Germinal center (tissue), 1 donor: ENCODE data around the gene SLC38A8.

Source experiments
- DNase-seq: peaks from one replicate; pipeline ENCODE4 v3.0.0; 2012; ENCODE audit warnings: mixed read lengths, low spot score

Gene SLC38A8

DNA sequence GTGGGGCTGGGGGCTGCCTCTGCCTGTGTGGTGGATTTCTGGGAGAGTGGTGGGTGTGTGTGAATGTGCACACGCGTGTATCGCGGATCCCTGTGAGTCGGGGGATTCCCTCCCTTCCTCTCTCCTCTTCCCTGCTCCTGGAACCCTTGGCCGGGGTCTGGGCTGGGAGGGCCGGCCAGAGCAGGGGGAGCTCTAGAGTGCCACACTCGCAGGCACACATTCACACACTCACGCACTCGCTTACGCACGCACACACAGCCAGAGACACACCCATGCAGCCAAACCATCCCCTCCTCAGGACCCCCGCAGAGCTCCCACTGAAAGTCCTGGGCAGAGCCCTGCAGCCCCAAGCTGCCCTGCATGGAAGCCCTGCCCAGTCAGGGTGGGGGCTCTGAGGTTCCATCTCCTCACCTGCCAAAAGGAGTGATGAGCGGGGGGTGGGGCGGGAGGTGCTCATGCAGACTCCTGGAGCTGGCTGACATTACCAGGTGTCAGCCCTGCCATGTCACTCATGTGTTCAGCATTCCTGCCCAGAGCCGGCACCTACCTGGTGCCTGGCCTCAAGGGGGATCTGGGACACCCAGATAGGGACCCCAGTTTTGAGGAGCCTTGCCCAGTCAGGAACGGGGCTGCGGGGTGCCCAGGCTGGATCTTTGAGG, 72.7 kb downstream of the SLC38A8 start:
- DNase-seq, result no peak

DNA sequence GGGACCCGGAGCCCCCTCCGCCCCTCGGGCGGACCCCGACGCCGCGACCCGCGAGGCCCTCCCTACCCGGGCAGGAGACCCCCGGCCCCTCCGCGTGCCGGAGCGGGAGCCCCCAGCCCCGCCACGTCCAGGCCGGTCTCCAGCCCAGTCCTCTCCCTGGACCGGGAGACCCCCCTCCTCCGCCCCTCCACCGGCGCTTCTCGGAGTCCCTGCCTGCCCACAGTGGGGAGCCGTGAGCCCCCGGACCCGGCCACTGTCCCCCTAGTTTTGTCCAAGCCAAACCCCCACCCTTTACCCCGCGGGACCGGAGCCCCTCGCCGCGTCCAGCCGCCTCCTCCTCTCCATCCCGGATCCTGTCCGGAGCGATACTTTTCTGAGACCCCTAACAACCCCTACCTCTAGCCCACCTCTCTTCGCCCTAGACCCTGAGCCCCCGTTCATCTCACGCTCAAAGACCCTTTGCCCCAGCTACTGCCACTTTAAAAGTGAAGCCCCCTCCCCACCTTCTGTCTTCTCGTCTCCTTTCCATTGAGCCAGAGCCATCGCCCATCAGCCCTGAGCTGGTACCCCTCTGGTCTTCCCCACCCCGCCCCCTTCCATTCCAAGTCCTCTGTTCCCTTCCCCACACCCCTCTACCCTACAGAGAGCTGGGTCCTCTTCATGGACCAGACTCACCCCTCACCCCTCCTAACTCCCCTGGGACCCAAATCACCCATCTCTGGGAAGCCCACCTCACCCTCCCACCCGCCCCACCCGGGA, 73.5 kb downstream of the SLC38A8 start:
- DNase-seq, result no peak

DNA sequence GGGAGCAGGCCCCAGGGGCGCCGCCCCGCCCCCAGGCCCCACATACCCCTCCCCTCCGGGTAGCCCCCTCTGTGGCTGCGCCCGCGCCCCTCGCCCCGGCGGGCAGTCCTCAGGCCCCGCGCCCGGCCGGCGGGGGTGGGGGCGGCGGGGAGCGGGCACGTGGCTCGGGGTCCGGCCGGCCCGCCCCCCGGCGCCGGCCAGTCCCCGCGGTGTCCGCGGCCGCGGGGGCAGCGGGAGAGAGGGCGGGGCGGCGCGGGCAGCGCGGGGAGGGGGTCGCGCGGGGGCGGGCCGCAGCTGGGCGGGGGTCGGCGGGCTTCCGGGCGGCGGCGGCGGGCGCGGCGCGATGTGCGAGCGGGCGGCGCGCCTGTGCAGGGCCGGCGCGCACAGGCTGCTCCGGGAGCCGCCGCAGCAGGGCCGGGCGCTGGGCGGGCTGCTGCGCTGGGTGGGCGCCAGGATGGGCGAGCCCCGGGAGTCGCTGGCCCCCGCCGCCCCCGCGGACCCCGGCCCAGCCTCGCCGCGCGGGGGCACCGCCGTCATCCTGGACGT, 74.2 kb downstream of the SLC38A8 start:
- DNase-seq, result no peak

DNA sequence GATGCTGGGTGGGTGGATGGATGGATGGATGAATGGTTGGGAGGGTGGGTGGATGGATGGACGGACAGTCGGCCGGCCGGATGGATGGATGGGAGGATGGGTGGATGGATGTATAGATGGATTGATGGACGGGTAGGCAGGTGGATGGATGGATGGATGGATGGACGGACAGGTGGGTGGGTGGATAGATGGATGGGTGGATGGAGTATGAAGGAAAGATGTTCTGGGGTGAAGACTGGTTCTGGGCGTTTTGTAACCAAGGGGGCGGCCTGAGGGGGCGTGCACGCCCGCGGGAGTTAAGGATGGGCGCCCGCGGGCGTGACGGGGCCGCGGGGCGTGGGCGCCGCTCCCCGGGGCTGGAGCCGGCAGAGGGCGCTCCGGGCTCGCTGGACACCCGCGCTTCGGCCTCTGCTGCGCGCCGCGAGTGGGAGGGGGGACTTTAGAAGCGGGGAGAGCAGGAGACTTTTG, 74.7 kb downstream of the SLC38A8 start, which contains the start of gene NECAB2:
Gene NECAB2 (plus strand): TSS at position 407 of the 468 bp plus-strand sequence. CDS start 405 bp downstream, outside the sequence.
- peak; percentile 59 for DNase-seq

DNA sequence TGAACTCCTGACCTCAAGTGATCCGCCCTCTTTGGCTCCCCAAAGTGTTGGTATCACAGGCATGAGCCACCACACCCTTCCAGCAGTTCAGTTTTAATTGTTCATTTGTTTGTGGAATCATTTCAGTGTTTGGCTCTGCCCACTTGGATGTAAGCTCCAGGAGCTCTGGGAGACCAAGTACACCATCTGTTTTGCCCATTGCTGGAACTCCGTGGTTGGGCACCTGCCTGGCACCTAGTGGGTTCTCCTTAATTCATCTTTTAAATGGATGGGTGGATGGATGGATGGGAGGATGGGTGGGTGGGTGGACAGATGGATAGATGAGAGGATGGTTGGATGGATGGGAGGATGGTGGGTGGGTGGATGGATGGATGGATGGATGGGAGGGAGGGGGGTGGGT, 75.5 kb downstream of the SLC38A8 start:
- DNase-seq, result no peak

DNA sequence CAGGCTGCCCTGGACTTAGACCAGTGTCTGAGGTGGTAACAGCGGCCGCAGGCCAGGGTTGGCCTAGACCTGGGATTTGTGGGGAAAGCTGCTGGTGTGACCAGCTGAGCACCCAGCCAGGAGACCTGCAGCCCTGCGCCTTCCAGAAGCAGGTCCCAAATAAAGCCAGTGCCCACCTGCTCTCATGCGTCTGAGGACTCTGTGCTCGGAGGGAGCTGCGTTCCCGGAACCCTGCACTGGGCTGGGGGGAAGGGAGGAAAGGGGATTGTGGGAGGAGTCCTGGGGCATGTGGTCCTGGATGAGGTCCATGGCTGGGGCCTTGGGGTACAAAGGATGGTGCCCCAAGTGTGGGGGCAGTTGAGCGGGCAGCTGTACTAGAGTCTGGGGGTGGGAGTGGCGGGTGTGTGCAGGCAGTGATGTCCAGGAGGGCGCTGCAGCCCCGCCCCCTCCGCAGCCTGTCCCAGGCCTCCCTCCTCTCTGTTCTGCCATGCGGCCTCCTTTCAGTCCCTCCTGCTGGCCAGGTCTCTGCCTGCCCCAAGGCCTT, 76.4 kb downstream of the SLC38A8 start:
- DNase-seq, result no peak

DNA sequence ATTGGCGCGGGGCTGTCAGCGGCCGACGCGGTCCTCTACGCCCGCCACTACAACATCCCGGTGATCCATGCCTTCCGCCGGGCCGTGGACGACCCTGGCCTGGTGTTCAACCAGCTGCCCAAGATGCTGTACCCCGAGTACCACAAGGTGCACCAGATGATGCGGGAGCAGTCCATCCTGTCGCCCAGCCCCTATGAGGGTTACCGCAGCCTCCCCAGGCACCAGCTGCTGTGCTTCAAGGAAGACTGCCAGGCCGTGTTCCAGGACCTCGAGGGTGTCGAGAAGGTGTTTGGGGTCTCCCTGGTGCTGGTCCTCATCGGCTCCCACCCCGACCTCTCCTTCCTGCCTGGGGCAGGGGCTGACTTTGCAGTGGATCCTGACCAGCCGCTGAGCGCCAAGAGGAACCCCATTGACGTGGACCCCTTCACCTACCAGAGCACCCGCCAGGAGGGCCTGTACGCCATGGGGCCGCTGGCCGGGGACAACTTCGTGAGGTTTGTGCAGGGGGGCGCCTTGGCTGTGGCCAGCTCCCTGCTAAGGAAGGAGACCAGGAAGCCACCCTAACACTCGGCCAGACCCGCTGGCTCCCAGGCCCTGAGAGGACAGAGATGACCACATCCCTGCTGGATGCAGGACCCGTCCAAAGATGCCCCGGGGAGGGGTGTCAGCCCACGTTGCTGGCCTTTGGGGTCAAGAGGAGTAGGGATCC, 77.0 kb downstream of the SLC38A8 start:
- DNase-seq, result no peak

DNA sequence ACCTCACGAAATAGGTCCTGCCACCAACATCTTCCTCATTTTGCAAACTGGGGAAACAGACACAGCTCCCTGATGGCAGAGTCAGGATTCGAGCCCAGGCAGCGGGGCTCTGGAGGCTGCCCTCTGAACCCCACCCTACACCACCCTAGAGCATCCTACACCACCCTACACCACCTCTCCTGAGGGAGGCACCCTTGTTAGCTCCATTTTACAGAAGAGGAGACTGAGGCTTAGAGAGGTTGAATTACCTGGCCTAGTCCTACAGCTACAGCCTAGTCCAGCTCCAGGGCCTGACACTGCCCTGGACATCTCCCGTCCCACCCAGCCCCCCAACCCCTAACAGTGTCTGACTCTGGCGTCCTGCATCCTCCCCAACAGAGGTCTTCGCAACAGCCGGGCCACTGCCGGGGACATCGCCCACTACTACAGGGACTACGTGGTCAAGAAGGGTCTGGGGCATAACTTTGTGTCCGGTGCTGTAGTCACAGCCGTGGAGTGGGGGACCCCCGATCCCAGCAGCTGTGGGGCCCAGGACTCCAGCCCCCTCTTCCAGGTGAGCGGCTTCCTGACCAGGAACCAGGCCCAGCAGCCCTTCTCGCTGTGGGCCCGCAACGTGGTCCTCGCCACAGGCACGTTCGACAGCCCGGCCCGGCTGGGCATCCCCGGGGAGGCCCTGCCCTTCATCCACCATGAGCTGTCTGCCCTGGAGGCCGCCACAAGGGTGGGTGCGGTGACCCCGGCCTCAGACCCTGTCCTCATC, 77.7 kb downstream of the SLC38A8 start:
- DNase-seq, result no peak

DNA sequence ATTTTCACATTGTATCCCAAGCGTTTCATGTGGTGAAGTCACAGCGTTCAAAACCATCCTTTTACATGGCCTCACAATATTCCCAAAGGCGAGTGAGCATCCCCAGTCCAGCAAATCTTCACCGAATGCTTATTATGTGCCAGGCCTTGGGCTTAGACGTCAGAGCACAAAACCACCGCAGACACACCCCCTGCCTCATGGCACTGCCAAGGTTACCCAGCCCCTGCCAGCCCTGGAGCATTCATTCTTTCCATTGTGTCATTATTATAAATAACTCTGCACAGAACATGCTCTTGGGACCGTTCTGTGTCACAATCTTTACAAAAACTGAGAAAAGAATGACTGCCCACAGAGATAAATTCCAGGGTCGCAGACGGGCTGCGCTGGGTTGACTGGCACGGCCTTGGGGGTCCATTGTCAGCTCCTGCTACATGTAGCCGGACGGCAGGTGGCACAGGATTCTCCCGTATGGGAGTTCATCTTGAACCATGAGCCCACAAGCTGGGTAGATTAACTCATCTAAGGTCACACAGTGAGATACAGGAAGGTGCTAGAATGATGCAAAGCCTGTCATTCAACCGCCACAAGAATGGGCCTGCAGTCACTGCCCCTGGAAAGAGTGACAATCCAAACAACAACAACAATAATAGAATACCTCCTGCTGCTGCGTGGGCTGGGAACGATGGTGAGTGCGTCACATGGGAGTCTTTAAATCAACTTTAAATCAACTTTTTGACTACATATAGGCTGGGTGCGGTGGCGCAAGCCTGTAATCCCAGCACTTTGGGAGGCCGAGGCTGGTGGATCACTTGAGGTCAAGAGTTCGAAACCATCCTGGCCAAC, 79.1 kb downstream of the SLC38A8 start:
- DNase-seq, result no peak

DNA sequence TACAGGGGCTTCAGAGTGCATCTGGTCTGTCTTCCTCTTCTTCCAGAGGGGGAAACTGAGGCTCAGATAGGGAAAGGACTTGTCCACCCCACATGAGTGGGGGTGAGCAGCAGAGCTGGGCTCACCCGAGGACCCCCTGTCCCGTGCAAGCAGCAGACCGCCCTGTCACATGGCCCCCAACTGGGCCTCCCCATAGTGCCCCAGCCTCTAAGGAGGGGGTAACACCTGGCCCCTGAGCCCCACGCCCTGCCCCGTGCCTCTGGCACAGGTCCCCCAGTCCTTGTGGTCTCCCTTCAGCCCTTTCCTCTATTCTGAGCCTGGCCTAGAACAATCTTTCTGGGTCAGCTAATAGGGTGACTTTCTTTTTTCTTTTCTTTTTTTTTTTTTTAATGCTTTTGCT, 81.0 kb downstream of the SLC38A8 start:
- no peak for DNase-seq

DNA sequence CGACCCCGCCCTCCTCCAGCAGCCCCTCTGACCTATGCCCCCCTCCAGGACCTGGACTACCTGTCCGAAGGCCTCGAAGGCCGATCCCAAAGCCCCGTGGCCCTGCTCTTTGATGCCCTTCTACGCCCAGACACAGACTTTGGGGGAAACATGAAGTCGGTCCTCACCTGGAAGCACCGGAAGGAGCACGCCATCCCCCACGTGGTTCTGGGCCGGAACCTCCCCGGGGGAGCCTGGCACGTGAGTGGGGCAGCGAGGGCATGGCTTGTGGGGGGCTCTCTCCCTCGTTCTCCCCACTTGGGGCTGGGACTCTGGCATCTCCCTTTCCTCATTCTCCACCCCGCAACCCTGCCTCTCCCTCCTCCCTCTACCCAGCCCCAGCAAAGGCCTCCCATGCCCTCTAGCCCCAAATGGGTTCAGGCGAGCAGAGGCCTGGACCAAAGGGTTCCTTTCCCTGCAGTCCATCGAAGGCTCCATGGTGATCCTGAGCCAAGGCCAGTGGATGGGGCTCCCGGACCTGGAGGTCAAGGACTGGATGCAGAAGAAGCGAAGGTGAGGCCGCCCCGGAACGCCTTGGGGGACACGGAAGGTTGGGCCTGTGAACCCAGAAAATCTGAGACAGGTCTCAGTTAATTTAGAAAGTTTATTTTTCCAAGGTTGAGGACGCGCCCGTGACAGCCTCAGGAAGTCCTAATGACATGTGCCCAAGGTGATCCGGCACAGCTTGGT, 81.9 kb downstream of the SLC38A8 start:
- DNase-seq, result no peak
